OCI-LY1 (cell line): ENCODE results near the gene RAB24.

ENCODE experiments used
- CTCF ChIP-seq: fragments of 200-600 bp; sonication (generic), shearing (Covaris generic); IDR thresholded peaks from 2 replicates; pipeline ENCODE4 v1.5.1; 2017; ENCODE audit warnings: mild to moderate bottlenecking, antibody characterized with exemption, low read length, moderate library complexity, mixed read lengths
- EZH2 ChIP-seq: fragments of 200-600 bp; sonication (generic), shearing (Covaris generic); IDR thresholded peaks from 2 replicates; pipeline ENCODE4 v1.8.0; 2017; ENCODE audit warnings: borderline replicate concordance, mixed run types, mild to moderate bottlenecking, antibody characterized with exemption, low read length, moderate library complexity, mixed read lengths

GRCh38 chr5:177297922-177298321 is 5.6 kb downstream of the RAB24 start:
- no peak for TF ChIP-seq CTCF
- no peak for TF ChIP-seq EZH2
